OCI-LY1 (cell line): ENCODE measurements around the gene BAIAP2.

Experiments
- H2AFZ ChIP-seq: fragments of 200-600 bp; sonication (generic), shearing (Covaris generic); 2 replicates; pipeline ENCODE4 v1.6.0; 2014; ENCODE audit warnings: antibody characterized with exemption, mild to moderate bottlenecking, low read length
- H3F3A ChIP-seq: fragments of 200-600 bp; sonication (generic), shearing (Covaris generic); 2 replicates; pipeline ENCODE4 v1.6.0; 2014; ENCODE audit warnings: mild to moderate bottlenecking, antibody characterized with exemption, low read length, moderate library complexity; ENCODE audit not compliant: insufficient read depth
- H3K27ac ChIP-seq: fragments of 200-600 bp; sonication (generic); 2 replicates; pipeline ENCODE4 v1.5.1; 2014; ENCODE audit warnings: low read length, mixed run types, mild to moderate bottlenecking, low read depth; ENCODE audit not compliant: poor library complexity, severe bottlenecking
- H3K27me3 ChIP-seq: fragments of 200-600 bp; sonication (generic); 2 replicates; pipeline ENCODE4 v1.6.0; 2014; ENCODE audit warnings: antibody characterized with exemption, mild to moderate bottlenecking, low read length, moderate library complexity; ENCODE audit not compliant: insufficient read depth
- H3K36me3 ChIP-seq: fragments of 200-600 bp; sonication (generic); 2 replicates; pipeline ENCODE4 v1.6.1; 2014; ENCODE audit warnings: mild to moderate bottlenecking, antibody characterized with exemption, low read length, moderate library complexity, mixed read lengths; ENCODE audit not compliant: insufficient read depth
- H3K4me1 ChIP-seq: fragments of 200-600 bp; sonication (generic); 2 replicates; pipeline ENCODE4 v1.5.1; 2014; ENCODE audit warnings: mild to moderate bottlenecking, low read length, moderate library complexity; ENCODE audit not compliant: insufficient read depth, severe bottlenecking
- H3K4me2 ChIP-seq: fragments of 200-600 bp; sonication (generic), shearing (Covaris generic); 2 replicates; pipeline ENCODE4 v1.6.1; 2014; ENCODE audit warnings: low read length
- H3K4me3 ChIP-seq: fragments of 200-600 bp; sonication (generic); 2 replicates; pipeline ENCODE4 v1.5.1; 2014; ENCODE audit warnings: low read length, low read depth, mild to moderate bottlenecking, mixed read lengths; ENCODE audit not compliant: poor library complexity, severe bottlenecking
- H3K79me2 ChIP-seq: fragments of 200-600 bp; shearing (Covaris generic); 2 replicates; pipeline ENCODE4 v1.6.1; 2016; ENCODE audit warnings: mixed run types, low read length, mixed read lengths; ENCODE audit not compliant: insufficient read depth
- H3K9ac ChIP-seq: fragments of 200-600 bp; sonication (generic), shearing (Covaris generic); 2 replicates; pipeline ENCODE4 v1.6.1; 2014; ENCODE audit warnings: mild to moderate bottlenecking, low read length, mixed read lengths
- H3K9me2 ChIP-seq: fragments of 200-600 bp; sonication (generic), shearing (Covaris generic); 2 replicates; pipeline ENCODE4 v1.6.1; 2014; ENCODE audit warnings: low read depth, mild to moderate bottlenecking, low read length, mixed read lengths
- H3K9me3 ChIP-seq: fragments of 200-600 bp; shearing (Covaris generic); 2 replicates; pipeline ENCODE4 v1.6.1; 2014; ENCODE audit warnings: low read length, mixed read lengths
- H4K20me1 ChIP-seq: fragments of 200-600 bp; sonication (generic), shearing (Covaris generic); 2 replicates; pipeline ENCODE4 v1.6.0; 2016; ENCODE audit warnings: mild to moderate bottlenecking, low read length; ENCODE audit not compliant: insufficient read depth
- EZH2 ChIP-seq: fragments of 200-600 bp; sonication (generic), shearing (Covaris generic); IDR thresholded peaks from 2 replicates; pipeline ENCODE4 v1.8.0; 2017; ENCODE audit warnings: borderline replicate concordance, mixed run types, mild to moderate bottlenecking, antibody characterized with exemption, low read length, moderate library complexity, mixed read lengths
- TF ChIP-seq, protein P1 (sequence below): fragments of 200-600 bp; sonication (generic), shearing (Covaris generic); IDR thresholded peaks from 2 replicates; pipeline ENCODE4 v1.5.1; 2017; ENCODE audit warnings: mild to moderate bottlenecking, antibody characterized with exemption, low read length, moderate library complexity, mixed read lengths

The BAIAP2 gene

DNA sequence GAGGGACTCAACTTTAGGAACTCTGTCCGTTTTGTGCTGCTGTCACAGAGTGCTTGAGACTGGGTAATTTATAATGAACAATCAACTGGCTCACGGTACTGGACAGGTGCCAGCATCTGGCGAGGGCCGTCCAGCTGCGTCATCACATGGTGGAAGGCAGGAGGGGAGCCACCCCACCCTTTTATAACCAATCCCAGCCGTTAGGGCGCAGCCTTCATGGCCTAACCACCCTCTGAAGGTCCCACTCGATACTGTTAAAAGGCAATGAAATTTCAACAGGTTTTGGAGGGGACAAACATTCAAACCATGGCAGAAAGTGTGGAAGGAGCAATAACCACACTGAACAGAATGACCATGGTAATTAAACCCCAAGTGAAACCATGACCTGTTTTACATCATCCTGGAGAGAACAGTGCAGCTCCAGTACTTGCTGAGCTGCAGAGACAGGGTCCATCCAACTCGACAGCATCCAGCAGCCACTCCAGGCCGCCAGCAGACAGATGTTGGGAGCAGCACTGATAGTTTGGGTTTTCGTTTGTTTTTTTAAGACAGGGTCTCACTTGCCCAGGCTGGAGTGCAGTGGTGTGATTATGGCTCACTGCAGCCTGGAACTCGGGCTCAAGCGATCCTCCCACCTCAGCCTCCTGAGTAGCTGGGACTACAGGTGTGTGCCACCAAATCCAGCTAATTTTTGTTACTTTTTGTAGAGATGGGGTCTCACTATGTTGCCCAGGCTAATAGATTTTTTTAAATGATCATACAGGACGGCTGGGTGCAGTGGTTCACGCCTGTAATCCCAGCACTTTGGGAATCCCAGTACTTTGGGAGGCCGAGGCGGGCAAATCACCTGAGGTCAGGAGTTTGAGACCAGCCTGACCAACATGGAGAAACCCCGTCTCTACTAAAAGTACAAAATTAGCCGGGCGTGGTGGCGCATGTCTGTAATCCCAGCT, 32.3 kb upstream of the BAIAP2 start:
- no peaks in the 10 kb centered on the region; the same call in 1 of the 2 replicates for H3K27me3 ChIP-seq
- H3K4me2 ChIP-seq = no peak overlapping the region
- no peaks in the 10 kb centered on the region for H4K20me1 ChIP-seq
- H3K36me3 ChIP-seq = no peaks in the 10 kb centered on the region; the same call in 1 of the 2 replicates
- no peak overlapping the region for H2AFZ ChIP-seq
- TF ChIP-seq EZH2 = no peak
- TF ChIP-seq, protein P1, sequence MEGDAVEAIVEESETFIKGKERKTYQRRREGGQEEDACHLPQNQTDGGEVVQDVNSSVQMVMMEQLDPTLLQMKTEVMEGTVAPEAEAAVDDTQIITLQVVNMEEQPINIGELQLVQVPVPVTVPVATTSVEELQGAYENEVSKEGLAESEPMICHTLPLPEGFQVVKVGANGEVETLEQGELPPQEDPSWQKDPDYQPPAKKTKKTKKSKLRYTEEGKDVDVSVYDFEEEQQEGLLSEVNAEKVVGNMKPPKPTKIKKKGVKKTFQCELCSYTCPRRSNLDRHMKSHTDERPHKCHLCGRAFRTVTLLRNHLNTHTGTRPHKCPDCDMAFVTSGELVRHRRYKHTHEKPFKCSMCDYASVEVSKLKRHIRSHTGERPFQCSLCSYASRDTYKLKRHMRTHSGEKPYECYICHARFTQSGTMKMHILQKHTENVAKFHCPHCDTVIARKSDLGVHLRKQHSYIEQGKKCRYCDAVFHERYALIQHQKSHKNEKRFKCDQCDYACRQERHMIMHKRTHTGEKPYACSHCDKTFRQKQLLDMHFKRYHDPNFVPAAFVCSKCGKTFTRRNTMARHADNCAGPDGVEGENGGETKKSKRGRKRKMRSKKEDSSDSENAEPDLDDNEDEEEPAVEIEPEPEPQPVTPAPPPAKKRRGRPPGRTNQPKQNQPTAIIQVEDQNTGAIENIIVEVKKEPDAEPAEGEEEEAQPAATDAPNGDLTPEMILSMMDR = no peak
- no peaks in the 10 kb centered on the region for H3K79me2 ChIP-seq
- no peaks in the 10 kb centered on the region for H3F3A ChIP-seq
- H3K9me3 ChIP-seq = no peaks in the 10 kb centered on the region
- no peak overlapping the region for H3K4me3 ChIP-seq
- H3K4me1 ChIP-seq = no peaks in the 10 kb centered on the region
- no peak overlapping the region for H3K9ac ChIP-seq
- no peak overlapping the region for H3K27ac ChIP-seq
- no peaks in the 10 kb centered on the region for H3K9me2 ChIP-seq

DNA sequence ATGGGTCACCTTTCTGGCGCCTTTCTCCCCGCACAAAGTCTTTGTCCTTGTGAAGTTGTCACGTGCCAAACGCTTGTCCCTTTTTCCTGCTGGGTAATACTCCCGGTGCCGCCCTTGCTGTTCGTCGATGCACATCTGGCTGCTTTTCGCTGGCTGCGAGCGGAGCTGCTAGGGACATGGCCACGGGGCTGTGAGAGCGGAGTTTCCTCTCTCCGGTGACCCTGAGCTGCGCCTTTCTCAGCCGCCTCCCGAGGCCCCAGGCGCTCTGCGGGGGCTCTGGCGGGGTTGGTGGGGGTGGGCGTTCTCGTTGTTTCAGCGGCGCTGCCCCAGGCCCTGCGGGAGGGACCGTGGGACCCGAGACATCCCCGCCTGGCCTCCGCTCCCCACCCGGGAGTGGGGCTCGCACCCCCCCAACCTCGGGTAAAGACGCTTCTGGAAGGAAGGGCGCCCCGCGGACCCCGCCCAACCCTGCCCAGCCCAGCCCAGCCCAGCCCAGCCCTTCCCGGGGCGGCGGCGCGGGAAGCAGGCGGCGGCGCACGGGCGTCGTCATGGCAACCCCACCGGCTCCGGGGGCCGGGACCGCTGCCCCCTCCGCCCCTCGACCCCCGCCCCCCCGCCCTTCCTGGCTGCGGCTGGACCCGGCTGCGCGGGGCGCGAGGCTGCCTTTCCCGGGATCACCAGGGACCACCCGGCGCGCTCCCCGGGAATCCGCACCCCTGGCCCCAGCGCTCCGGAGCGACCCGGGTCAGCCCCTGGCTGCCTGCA, 31.1 kb upstream of the BAIAP2 start:
- Histone ChIP-seq H3K9me3 (no peaks in the 10 kb centered on the region), H3K4me3 (no peak overlapping the region), H3K27ac (no peak overlapping the region), H3K36me3 (no peaks in the 10 kb centered on the region; the same call in 1 of the 2 replicates), H3K9me2 (no peaks in the 10 kb centered on the region), H3K27me3 (no peaks in the 10 kb centered on the region; the same call in 1 of the 2 replicates), H3K4me1 (no peaks in the 10 kb centered on the region), H2AFZ (no peak overlapping the region), H3F3A (no peaks in the 10 kb centered on the region), H4K20me1 (no peaks in the 10 kb centered on the region), H3K79me2 (no peaks in the 10 kb centered on the region), H3K4me2 (no peak overlapping the region), H3K9ac (no peak overlapping the region)
- TF ChIP-seq EZH2 = no peak
- TF ChIP-seq, protein P1 = no peak

DNA sequence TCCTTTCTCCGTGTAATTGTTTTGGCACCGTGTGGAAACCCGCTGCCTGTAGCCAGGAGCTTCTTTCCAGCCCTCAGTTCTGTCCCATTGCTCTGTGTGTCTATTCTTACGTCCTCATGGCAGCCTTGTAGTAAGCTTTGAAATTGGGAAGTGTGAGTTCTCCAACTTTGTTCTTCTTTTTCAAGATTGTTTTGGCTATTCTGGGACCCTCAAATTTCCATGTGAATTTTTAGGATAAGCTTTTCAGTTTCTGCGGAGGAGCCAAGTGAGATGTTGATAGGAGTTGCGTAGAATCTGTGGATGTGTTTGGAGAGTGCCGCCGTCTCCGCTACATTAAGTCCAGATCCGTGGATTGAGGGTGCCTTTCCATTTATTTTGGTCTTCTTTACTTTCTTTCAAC, 28.1 kb upstream of the BAIAP2 start:
- H3K27me3 ChIP-seq = no peaks in the 10 kb centered on the region; the same call in 1 of the 2 replicates
- no peaks in the 10 kb centered on the region; the same call in 1 of the 2 replicates for H3K36me3 ChIP-seq

More for the DNA sequence above, 28.1 kb upstream of the BAIAP2 start:
- Histone ChIP-seq H3K9me2 (no peaks in the 10 kb centered on the region), H3K4me1 (no peaks in the 10 kb centered on the region), H3K4me3 (no peak overlapping the region), H3K79me2 (no peaks in the 10 kb centered on the region), H3K9ac (no peak overlapping the region), H3K4me2 (no peak overlapping the region), H2AFZ (no peak overlapping the region), H3K9me3 (no peaks in the 10 kb centered on the region), H3K27ac (no peak overlapping the region), H4K20me1 (no peaks in the 10 kb centered on the region), H3F3A (no peaks in the 10 kb centered on the region)
- no peak for TF ChIP-seq EZH2
- TF ChIP-seq, protein P1 = no peak
